SK-N-SH (cell line): Measurements from ENCODE around the gene FADS3. TPM values are rescaled to one million over a fixed set of nuclear protein-coding genes. Genes with fewer than 3 reads are reported as not detected.

ENCODE experiments used
- CTCF ChIA-PET: fragments of 300-600, 350-600 bp; formaldehyde crosslinking; extraction: SDS; loops from one replicate; lab custom pipeline; 2021; lab: Yijun Ruan, JAX
- POLR2A ChIA-PET: fragments of 350-600 bp; sonication (Branson Sonifier 250); formaldehyde crosslinking; extraction: SDS; loops from one replicate; lab custom pipeline; 2020; ENCODE audit warnings: antibody characterized with exemption, inconsistent platforms; lab: Yijun Ruan, JAX
- DNase-seq: peaks from one replicate; pipeline ENCODE4 v3.0.0; 2012
- H2AFZ ChIP-seq: fragments of 200-600 bp; sonication (generic); 2 replicates; pipeline ENCODE4 v1.8.1; 2016; ENCODE audit warnings: antibody characterized with exemption, mild to moderate bottlenecking, low read depth
- H3F3A ChIP-seq: fragments of 200-600 bp; sonication (generic); replicated peaks from 2 replicates; pipeline ENCODE3; 2016; ENCODE audit warnings: antibody characterized with exemption, mild to moderate bottlenecking; ENCODE audit not compliant: insufficient read depth
- H3K27ac ChIP-seq, 2 experiments: fragments of 200-500 bp in 1 of 2; fragments of 200-600 bp in 1 of 2; sonication (Bioruptor generic) in 1 of 2; sonication (generic), shearing (Covaris generic) in 1 of 2; 2 replicates each; pipeline versions ENCODE4 v1.5.1 to v1.6.1; 2014 to 2016; ENCODE audit warnings: low read depth in 2 of 2, inconsistent platforms in 1 of 2, low read length in 1 of 2, mild to moderate bottlenecking in 1 of 2, mixed read lengths in 1 of 2
- H3K27me3 ChIP-seq: fragments of 200-600 bp; sonication (generic), shearing (Covaris generic); 2 replicates; pipeline ENCODE4 v1.6.1; 2016; ENCODE audit warnings: mixed run types; ENCODE audit not compliant: insufficient read depth
- H3K36me3 ChIP-seq, 2 experiments: fragments of 200-500 bp in 1 of 2; fragments of 200-600 bp in 1 of 2; sonication (Bioruptor generic) in 1 of 2; sonication (generic) in 1 of 2; replicated peaks in 1 of 2; 2 replicates each; pipeline versions ENCODE3 to v1.5.1; 2014 to 2016; ENCODE audit warnings: low read length in 1 of 2, mild to moderate bottlenecking in 1 of 2; ENCODE audit not compliant: insufficient read depth in 2 of 2, control insufficient read depth in 1 of 2
- H3K4me1 ChIP-seq, 2 experiments: fragments of 200-500 bp in 1 of 2; fragments of 200-600 bp in 1 of 2; sonication (Bioruptor generic) in 1 of 2; sonication (generic), shearing (Covaris generic) in 1 of 2; 2 replicates each; pipeline versions ENCODE4 v1.5.1 to v1.6.1; 2014 to 2016; ENCODE audit warnings: low read depth in 1 of 2, low read length in 1 of 2, mixed run types in 1 of 2; ENCODE audit not compliant: insufficient read depth in 2 of 2, control insufficient read depth in 1 of 2
- H3K4me2 ChIP-seq: fragments of 200-600 bp; sonication (generic), shearing (Covaris generic); 2 replicates; pipeline ENCODE4 v1.6.1; 2017; ENCODE audit warnings: mixed run types
- H3K4me3 ChIP-seq, 2 experiments: fragments of 200-500 bp in 1 of 2; fragments of 200-600 bp in 1 of 2; sonication (Bioruptor generic) in 1 of 2; sonication (generic), shearing (Covaris generic) in 1 of 2; 2 replicates each; pipeline versions ENCODE4 v1.5.1 to v1.8.1; 2014 to 2016; ENCODE audit warnings: low read depth in 2 of 2, inconsistent platforms in 1 of 2, low read length in 1 of 2, mild to moderate bottlenecking in 1 of 2, mixed read lengths in 1 of 2, moderate library complexity in 1 of 2
- H3K79me2 ChIP-seq: fragments of 200-600 bp; sonication (generic); 2 replicates; pipeline ENCODE4 v1.8.1; 2017; ENCODE audit warnings: mild to moderate bottlenecking; ENCODE audit not compliant: insufficient read depth
- H3K9ac ChIP-seq: fragments of 200-600 bp; sonication (generic); 2 replicates; pipeline ENCODE4 v1.6.1; 2017; ENCODE audit warnings: mixed run types
- H3K9me2 ChIP-seq: fragments of 200-600 bp; sonication (generic); 2 replicates; pipeline ENCODE4 v1.6.1; 2017; ENCODE audit warnings: mixed run types
- H3K9me3 ChIP-seq: fragments of 200-600 bp; sonication (generic); 2 replicates; pipeline ENCODE4 v1.6.1; 2017; ENCODE audit warnings: mixed run types, mild to moderate bottlenecking, moderate library complexity
- H4K20me1 ChIP-seq: fragments of 200-600 bp; sonication (generic); 2 replicates; pipeline ENCODE4 v1.6.1; 2017; ENCODE audit warnings: mild to moderate bottlenecking, mixed run types; ENCODE audit not compliant: insufficient read depth
- CHD2 ChIP-seq: fragments of 150-350 bp; IDR thresholded peaks from 2 replicates; pipeline ENCODE4 v1.6.1; 2018; ENCODE audit warnings: low read length; ENCODE audit not compliant: partially characterized antibody
- EP300 ChIP-seq, 2 experiments: IDR thresholded peaks; 2 replicates each; pipeline versions ENCODE4 v1.4.0 to v1.6.1; 2012; ENCODE audit warnings: borderline replicate concordance in 1 of 2, low read depth in 1 of 2, low read length in 1 of 2
- EZH2phosphoT487 ChIP-seq: fragments of 200-600 bp; sonication (generic); IDR thresholded peaks from 2 replicates; pipeline ENCODE4 v1.6.1; 2017; ENCODE audit warnings: low read depth, mixed run types, mild to moderate bottlenecking, antibody characterized with exemption, moderate library complexity, borderline replicate concordance
- FOXM1 ChIP-seq: IDR thresholded peaks from 2 replicates; pipeline ENCODE4 v1.4.0; 2012; ENCODE audit warnings: low read depth, mild to moderate bottlenecking
- JUND ChIP-seq: IDR thresholded peaks from 2 replicates; pipeline ENCODE4 v1.4.0; 2012
- NRF1 ChIP-seq: IDR thresholded peaks from 2 replicates; pipeline ENCODE4 v1.6.1; 2012; ENCODE audit warnings: low read depth, mild to moderate bottlenecking, low read length
- POLR2AphosphoS5 ChIP-seq: IDR thresholded peaks from 2 replicates; pipeline ENCODE4 v1.6.1; 2012; ENCODE audit warnings: low read depth, low read length
- RAD21 ChIP-seq: IDR thresholded peaks from 2 replicates; pipeline ENCODE4 v1.6.1; 2012; ENCODE audit warnings: mild to moderate bottlenecking, low read length
- RCOR1 ChIP-seq: fragments of 150-350 bp; IDR thresholded peaks from 2 replicates; pipeline ENCODE4 v1.6.1; 2017; ENCODE audit warnings: antibody characterized with exemption, low read length
- RFX5 ChIP-seq: IDR thresholded peaks from 2 replicates; pipeline ENCODE4 v1.6.1; 2012; ENCODE audit warnings: mild to moderate bottlenecking, improper control_type of control experiment, low read length
- SIN3A ChIP-seq: IDR thresholded peaks from 2 replicates; pipeline ENCODE4 v1.6.1; 2012; ENCODE audit warnings: low read depth, mild to moderate bottlenecking, low read length, moderate library complexity, borderline replicate concordance
- SMC3 ChIP-seq: IDR thresholded peaks from 2 replicates; pipeline ENCODE4 v1.6.1; 2012; ENCODE audit warnings: low read depth, low read length, improper control_type of control experiment
- TCF12 ChIP-seq: IDR thresholded peaks from 2 replicates; pipeline ENCODE4 v1.4.0; 2012
- TEAD4 ChIP-seq: IDR thresholded peaks from 2 replicates; pipeline ENCODE4 v1.4.0; 2012; ENCODE audit warnings: mild to moderate bottlenecking, borderline replicate concordance; ENCODE audit not compliant: insufficient read depth
- WGBS: methylation state at CpG from one replicate; pipeline ENCODE4 v1.1.6; 2017; ENCODE audit warnings: low lambda C conversion rate; 5-methylcytosine and 5-hydroxymethylcytosine counted together
- polyA plus RNA-seq, 3 experiments: library from polyadenylated mRNA; depleted of rRNA; stranded (reverse); fragments of >200 nt; gene quantifications; 2 replicates each; pipeline ENCODE4 v1.2.3, GENCODE V29; 2012
- TF ChIP-seq, protein P1 (sequence below): IDR thresholded peaks from 2 replicates; pipeline ENCODE4 v1.4.0; 2012; ENCODE audit warnings: low read depth
- TF ChIP-seq, protein P2 (sequence below): IDR thresholded peaks from 2 replicates; pipeline ENCODE4 v1.6.1; 2012; ENCODE audit warnings: mild to moderate bottlenecking, low read depth, low read length, moderate library complexity
- TF ChIP-seq, protein P3 (sequence below): IDR thresholded peaks from 2 replicates; pipeline ENCODE4 v1.4.0; 2012; ENCODE audit warnings: low read depth, borderline replicate concordance

Gene FADS3
- polyA plus RNA-seq, 1 of the 3 experiments (the other 2 are of a cell fraction), result 93.3 TPM

DNA sequence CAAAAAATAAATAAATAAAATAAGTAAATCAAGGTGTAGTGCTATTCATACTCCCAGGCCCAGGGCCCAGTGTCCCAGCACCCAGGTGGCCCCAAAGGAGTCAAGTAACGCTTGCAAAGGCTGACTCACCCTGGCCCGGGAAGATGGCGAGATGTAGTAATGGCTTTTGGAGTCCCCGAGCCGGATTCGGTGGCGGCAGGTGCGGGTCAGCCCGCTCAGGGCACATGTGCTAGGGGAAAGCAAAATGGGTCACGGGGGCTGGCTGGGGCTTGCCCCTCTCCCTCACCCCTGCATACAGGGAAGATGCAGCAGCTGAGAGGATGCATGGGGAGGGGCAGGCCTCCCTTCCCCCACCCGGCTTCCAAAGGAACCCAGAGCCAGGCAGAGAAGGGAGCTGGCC is 11.0 kb upstream of the FADS3 start:
- H3K4me2 ChIP-seq, result no peak overlapping the region
- WGBS, result 85% methylated on average over 10 of the region's 11 CpGs
- H3K9ac ChIP-seq, result no peak overlapping the region
- POLR2A ChIA-PET, result no interaction called here
- CTCF ChIA-PET, result interaction anchor here (0.6 to 12.1 kb wide), 9 partner anchors 13 to 212 kb away, joined by 3 to 543 read pairs (median 62); partner anchors contain the start of genes BEST1, FADS2 and RAB3IL1
- no peak overlapping the region for H3K27ac ChIP-seq
- peaks cover 0 to 8% of the 10 kb centered on the region in 2 experiments for H3K36me3 ChIP-seq
- no peaks in the 10 kb centered on the region for H3K9me2 ChIP-seq
- H2AFZ ChIP-seq, result no peak overlapping the region
- no peaks in the 10 kb centered on the region for H3K79me2 ChIP-seq
- TF ChIP-seq TCF12 (no peak), POLR2AphosphoS5 (no peak), RFX5 (no peak), EP300 (IDR thresholded peaks at IDR 0.05; ENCODE audit: borderline replicate concordance in 1 of 2, low read depth in 1 of 2, low read length in 1 of 2) (no peak), NRF1 (no peak), CHD2 (no peak), SIN3A (no peak), RCOR1 (no peak), FOXM1 (no peak)
- no peaks in the 10 kb centered on the region for H3K4me1 ChIP-seq
- H3K27me3 ChIP-seq, result no peaks in the 10 kb centered on the region
- no peak overlapping the region for H3K4me3 ChIP-seq
- H3K9me3 ChIP-seq, result no peaks in the 10 kb centered on the region
- no peaks in the 10 kb centered on the region for H3F3A ChIP-seq
- no peak for DNase-seq
- no peaks in the 10 kb centered on the region for H4K20me1 ChIP-seq

DNA sequence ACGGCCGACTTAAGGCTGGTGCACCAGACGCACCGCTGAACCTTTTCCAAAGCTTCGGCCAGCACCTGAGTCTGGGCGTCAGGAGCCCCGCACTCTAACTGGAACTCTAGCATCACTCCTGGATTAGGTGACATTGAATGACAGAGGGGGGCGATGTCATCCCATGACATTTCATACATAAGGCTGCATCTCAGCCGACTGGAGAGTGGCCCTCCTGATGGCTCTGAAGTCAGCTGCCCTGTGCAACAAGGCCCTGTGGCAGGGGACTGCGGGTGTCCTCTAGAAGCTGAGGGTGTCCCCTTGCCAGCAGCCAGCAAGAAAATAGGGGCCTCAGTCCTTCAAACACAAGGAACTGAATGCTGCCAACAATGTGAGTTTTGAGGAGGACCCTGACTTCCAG is 10.1 kb upstream of the FADS3 start:
- no peaks in the 10 kb centered on the region for H3K79me2 ChIP-seq
- H3K36me3 ChIP-seq, result peaks cover 0 to 8% of the 10 kb centered on the region in 2 experiments
- H4K20me1 ChIP-seq, result no peaks in the 10 kb centered on the region
- no peaks in the 10 kb centered on the region for H3K4me1 ChIP-seq
- H3F3A ChIP-seq, result no peaks in the 10 kb centered on the region
- no peak for DNase-seq
- H3K9ac ChIP-seq, result no peak overlapping the region
- no peak; the same call in 1 of the 2 replicates for TF ChIP-seq SMC3
- TF ChIP-seq RAD21, result peak; percentile 47
- no peaks in the 10 kb centered on the region for H3K9me3 ChIP-seq
- H3K27me3 ChIP-seq, result no peaks in the 10 kb centered on the region
- WGBS, result 83% methylated on average over 3 of the region's 10 CpGs
- no peaks in the 10 kb centered on the region for H3K9me2 ChIP-seq
- no peak overlapping the region for H3K27ac ChIP-seq
- CTCF ChIA-PET, result interaction anchor here (1.1 to 12.1 kb wide), 8 partner anchors 14 to 207 kb away, joined by 3 to 543 read pairs (median 88); partner anchors contain the start of genes BEST1, FADS2 and RAB3IL1
- H3K4me3 ChIP-seq, result no peak overlapping the region
- no peak overlapping the region for H3K4me2 ChIP-seq
- no peak overlapping the region for H2AFZ ChIP-seq
- POLR2A ChIA-PET, result interaction anchor here (0.8 kb wide), 1 partner anchor 22 kb away, joined by 3 read pairs; no protein-coding TSS in a partner anchor

DNA sequence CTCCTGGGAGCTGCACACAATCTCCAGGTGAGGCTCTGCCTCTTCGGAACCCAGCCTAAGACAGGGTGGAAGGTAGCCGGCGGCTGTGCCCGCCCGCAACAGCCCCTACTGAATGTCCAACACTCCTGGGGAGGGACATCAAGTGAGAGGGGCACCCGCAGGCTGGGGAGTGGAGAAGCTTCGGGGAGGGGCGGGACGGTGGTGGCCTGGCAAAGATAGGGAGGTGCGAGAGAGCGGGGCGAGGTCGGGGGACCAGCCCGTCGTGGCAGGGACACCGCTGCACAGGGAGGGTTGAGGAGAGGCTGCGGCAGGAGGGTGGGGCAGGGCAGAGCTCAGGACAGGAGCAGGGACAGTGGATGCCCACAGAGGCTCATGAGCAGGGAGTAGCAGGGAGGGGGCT is 8.9 kb upstream of the FADS3 start:
- POLR2A ChIA-PET, result interaction anchor here (0.9 to 3.2 kb wide), 4 partner anchors 47 to 67 kb away, joined by 3 to 11 read pairs (median 10); partner anchors contain the start of gene FTH1
- no peak for TF ChIP-seq TEAD4
- no peak for TF ChIP-seq JUND
- TF ChIP-seq EZH2phosphoT487, result no peak
- TF ChIP-seq SIN3A, result no peak
- TF ChIP-seq, protein P1, sequence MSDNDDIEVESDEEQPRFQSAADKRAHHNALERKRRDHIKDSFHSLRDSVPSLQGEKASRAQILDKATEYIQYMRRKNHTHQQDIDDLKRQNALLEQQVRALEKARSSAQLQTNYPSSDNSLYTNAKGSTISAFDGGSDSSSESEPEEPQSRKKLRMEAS, result no peak
- TF ChIP-seq, protein P2, sequence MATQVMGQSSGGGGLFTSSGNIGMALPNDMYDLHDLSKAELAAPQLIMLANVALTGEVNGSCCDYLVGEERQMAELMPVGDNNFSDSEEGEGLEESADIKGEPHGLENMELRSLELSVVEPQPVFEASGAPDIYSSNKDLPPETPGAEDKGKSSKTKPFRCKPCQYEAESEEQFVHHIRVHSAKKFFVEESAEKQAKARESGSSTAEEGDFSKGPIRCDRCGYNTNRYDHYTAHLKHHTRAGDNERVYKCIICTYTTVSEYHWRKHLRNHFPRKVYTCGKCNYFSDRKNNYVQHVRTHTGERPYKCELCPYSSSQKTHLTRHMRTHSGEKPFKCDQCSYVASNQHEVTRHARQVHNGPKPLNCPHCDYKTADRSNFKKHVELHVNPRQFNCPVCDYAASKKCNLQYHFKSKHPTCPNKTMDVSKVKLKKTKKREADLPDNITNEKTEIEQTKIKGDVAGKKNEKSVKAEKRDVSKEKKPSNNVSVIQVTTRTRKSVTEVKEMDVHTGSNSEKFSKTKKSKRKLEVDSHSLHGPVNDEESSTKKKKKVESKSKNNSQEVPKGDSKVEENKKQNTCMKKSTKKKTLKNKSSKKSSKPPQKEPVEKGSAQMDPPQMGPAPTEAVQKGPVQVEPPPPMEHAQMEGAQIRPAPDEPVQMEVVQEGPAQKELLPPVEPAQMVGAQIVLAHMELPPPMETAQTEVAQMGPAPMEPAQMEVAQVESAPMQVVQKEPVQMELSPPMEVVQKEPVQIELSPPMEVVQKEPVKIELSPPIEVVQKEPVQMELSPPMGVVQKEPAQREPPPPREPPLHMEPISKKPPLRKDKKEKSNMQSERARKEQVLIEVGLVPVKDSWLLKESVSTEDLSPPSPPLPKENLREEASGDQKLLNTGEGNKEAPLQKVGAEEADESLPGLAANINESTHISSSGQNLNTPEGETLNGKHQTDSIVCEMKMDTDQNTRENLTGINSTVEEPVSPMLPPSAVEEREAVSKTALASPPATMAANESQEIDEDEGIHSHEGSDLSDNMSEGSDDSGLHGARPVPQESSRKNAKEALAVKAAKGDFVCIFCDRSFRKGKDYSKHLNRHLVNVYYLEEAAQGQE, result no peak
- TF ChIP-seq, protein P3, sequence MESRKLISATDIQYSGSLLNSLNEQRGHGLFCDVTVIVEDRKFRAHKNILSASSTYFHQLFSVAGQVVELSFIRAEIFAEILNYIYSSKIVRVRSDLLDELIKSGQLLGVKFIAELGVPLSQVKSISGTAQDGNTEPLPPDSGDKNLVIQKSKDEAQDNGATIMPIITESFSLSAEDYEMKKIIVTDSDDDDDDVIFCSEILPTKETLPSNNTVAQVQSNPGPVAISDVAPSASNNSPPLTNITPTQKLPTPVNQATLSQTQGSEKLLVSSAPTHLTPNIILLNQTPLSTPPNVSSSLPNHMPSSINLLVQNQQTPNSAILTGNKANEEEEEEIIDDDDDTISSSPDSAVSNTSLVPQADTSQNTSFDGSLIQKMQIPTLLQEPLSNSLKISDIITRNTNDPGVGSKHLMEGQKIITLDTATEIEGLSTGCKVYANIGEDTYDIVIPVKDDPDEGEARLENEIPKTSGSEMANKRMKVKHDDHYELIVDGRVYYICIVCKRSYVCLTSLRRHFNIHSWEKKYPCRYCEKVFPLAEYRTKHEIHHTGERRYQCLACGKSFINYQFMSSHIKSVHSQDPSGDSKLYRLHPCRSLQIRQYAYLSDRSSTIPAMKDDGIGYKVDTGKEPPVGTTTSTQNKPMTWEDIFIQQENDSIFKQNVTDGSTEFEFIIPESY, result no peak
- TF ChIP-seq RFX5, result no peak
- no peak for TF ChIP-seq POLR2AphosphoS5

More for the DNA sequence above, 8.9 kb upstream of the FADS3 start:
- Histone ChIP-seq H3K4me2 (no peak overlapping the region), H3K9me3 (no peaks in the 10 kb centered on the region), H3K4me1 (no peaks in the 10 kb centered on the region), H3F3A (no peaks in the 10 kb centered on the region), H3K79me2 (no peaks in the 10 kb centered on the region), H3K27ac (no peak overlapping the region), H3K9me2 (no peaks in the 10 kb centered on the region), H2AFZ (no peak overlapping the region), H3K9ac (no peak overlapping the region), H3K36me3 (peaks cover 0 to 2% of the 10 kb centered on the region in 2 experiments), H3K27me3 (no peaks in the 10 kb centered on the region), H4K20me1 (no peaks in the 10 kb centered on the region), H3K4me3 (no peak overlapping the region)
- DNase-seq, result no peak
- 96% methylated on average over 15 of the region's 17 CpGs for WGBS
- CTCF ChIA-PET, result interaction anchor here (1.2 to 12.1 kb wide), 19 partner anchors 8 to 270 kb away, joined by 3 to 543 read pairs (median 54); partner anchors contain the start of genes BEST1, FTH1 and RAB3IL1
